ENCODE data around the gene SLC17A7.

SLC17A7 gene

DNA sequence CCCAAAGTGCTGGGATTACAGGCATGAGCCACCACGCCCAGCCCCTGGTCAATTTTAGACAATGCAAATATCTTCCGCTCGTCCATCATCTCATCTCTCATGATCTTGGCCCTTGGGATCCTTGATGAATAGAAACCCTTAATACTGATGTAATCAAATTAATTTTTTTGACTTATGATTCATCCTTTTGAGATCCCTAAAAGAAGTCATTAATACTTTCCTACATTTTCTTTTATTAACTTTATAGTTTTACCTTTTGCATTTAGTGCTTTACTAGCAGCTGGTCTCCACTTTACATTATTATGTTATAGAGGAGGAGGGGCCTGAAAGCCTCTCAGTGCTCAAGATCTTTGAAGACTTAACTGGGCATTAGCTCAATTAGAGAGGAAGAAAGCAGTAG lies 60.9 kb downstream of the SLC17A7 start:
- no peak for DNase-seq (ENCODE audit: low read depth)
- H3K4me3 ChIP-seq (ENCODE audit: control insufficient read depth, low read depth, low read length) = no peak overlapping the region
- TF ChIP-seq, protein P1, sequence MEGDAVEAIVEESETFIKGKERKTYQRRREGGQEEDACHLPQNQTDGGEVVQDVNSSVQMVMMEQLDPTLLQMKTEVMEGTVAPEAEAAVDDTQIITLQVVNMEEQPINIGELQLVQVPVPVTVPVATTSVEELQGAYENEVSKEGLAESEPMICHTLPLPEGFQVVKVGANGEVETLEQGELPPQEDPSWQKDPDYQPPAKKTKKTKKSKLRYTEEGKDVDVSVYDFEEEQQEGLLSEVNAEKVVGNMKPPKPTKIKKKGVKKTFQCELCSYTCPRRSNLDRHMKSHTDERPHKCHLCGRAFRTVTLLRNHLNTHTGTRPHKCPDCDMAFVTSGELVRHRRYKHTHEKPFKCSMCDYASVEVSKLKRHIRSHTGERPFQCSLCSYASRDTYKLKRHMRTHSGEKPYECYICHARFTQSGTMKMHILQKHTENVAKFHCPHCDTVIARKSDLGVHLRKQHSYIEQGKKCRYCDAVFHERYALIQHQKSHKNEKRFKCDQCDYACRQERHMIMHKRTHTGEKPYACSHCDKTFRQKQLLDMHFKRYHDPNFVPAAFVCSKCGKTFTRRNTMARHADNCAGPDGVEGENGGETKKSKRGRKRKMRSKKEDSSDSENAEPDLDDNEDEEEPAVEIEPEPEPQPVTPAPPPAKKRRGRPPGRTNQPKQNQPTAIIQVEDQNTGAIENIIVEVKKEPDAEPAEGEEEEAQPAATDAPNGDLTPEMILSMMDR (conservative IDR thresholded peaks at IDR 0.05; ENCODE audit: control insufficient read depth, insufficient read depth, low read depth, low read length) = no peak
